Measurements from ENCODE around the gene COMMD10.

DNA sequence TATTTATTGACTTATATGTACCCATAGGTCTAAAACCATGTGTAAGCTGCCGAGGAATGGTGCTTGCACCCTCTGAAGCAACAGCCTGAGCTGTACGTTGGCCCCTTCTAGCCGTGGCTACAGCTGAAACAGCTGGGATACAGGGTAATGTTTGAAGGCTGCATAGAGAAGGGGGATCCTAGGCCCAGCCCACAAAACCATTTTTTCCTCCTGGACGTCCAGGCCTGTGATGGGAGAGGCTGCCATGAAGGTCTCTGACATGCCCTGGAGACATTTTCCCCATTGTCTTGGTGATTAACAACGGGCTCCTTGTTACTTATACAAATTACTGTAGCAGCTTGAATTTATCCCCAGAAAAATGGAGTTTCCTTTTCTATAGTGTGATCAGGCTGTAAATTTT is 244.7 kb downstream of the COMMD10 start:
- TF ChIP-seq SIN3A (IDR thresholded peaks at IDR 0.05; ENCODE audit: borderline replicate concordance, insufficient read depth, low read length) (no peak), POLR2AphosphoS5 (IDR thresholded peaks at IDR 0.05; ENCODE audit: low read depth, low read length) (no peak), FOXP2 (optimal IDR thresholded peaks at IDR 0.05; ENCODE audit: borderline replicate concordance, extremely low read depth, extremely low read length, insufficient read depth) (no peak)
